Heart right ventricle (tissue), 16 donors: ENCODE measurements around the gene SLC25A42. TPM values are rescaled to one million over a fixed set of nuclear protein-coding genes. Genes with fewer than 3 reads are reported as not detected.
A peak's percentile ranks its signal among the peaks of the same experiment; 100 is the strongest.

Experiments
- ATAC-seq, 8 donors: fragments of 200-7000 bp; cut with Tn5 transposase; one replicate each; pipeline ENCODE4 v1.9.1; 2020; ENCODE audit warnings: mild to moderate bottlenecking in 8 of 8, moderate library complexity in 8 of 8, moderate number of reproducible peaks in 1 of 8
- DNase-seq, 2 donors: peaks; one replicate each; pipeline ENCODE4 v3.0.0-alpha.2; 2020
- H3K27ac ChIP-seq, 10 donors: fragments of 200-600 bp; sonication (generic) in 2 of 10; one replicate each; pipeline versions ENCODE4 v1.5.0 to v1.8.0; 2020 to 2022; ENCODE audit warnings: mild to moderate bottlenecking in 3 of 10
- H3K27me3 ChIP-seq, 7 donors: fragments of 200-600 bp; one replicate each; pipeline ENCODE4 v1.8.0; 2021 to 2022; ENCODE audit warnings: mild to moderate bottlenecking in 2 of 7
- H3K36me3 ChIP-seq, 9 donors: fragments of 200-600 bp; sonication (generic) in 1 of 9; one replicate each; pipeline versions ENCODE4 v1.5.0 to v1.8.0; 2020 to 2022; ENCODE audit warnings: mild to moderate bottlenecking in 2 of 9
- H3K4me1 ChIP-seq, 9 donors: fragments of 200-600 bp; sonication (generic) in 1 of 9; one replicate each; pipeline versions ENCODE4 v1.5.0 to v1.8.0; 2020 to 2022; ENCODE audit warnings: mild to moderate bottlenecking in 4 of 9
- H3K4me3 ChIP-seq, 10 donors: fragments of 200-600 bp; sonication (generic) in 2 of 10; one replicate each; pipeline versions ENCODE4 v1.5.0 to v1.8.0; 2020 to 2022; ENCODE audit warnings: mild to moderate bottlenecking in 7 of 10, moderate library complexity in 2 of 10
- H3K9me3 ChIP-seq, 11 donors: fragments of 200-600 bp in 10 of 11; sonication (generic) in 2 of 11; one replicate each; pipeline versions ENCODE4 v1.5.0 to v1.8.0; 2013 to 2022; ENCODE audit warnings: mild to moderate bottlenecking in 2 of 11, control low read depth in 1 of 11, moderate library complexity in 1 of 11
- WGBS, 2 donors: extraction: QIAGEN DNeasy Blood & Tissue Kit; methylation state at CpG; one replicate each; pipeline ENCODE4 v1.1.7; 2013; ENCODE audit warnings: inconsistent platforms in 1 of 2; 5-methylcytosine and 5-hydroxymethylcytosine counted together
- intact Hi-C, 10 donors: fragments of 100-400 bp; cut with DNase I; formaldehyde crosslinking; loops; one replicate each; pipeline versions ENCODE4 v1.11.1 to v1.14.2; 2022
- polyA plus RNA-seq, 2 donors: library from polyadenylated mRNA; stranded (reverse); fragments of 200-250 nt; gene quantifications; one replicate each; pipeline ENCODE4 v1.2.3, GENCODE V29; 2013
- total RNA-seq, 10 donors: library from RNA; stranded (reverse); fragmentation: NEBNext Ultra II Directional in 3 of 10; extraction: Animal tissue kit (Norgen Biotek cat#: 25700) in 3 of 10; gene quantifications; one replicate each; pipeline versions ENCODE4 v1.2.1 to v1.2.4, GENCODE V29; 2021 to 2023
- TF ChIP-seq, protein P1 (sequence below), 9 donors: fragments of 200-600 bp; sonication (generic) in 2 of 9; IDR thresholded peaks; one replicate each; pipeline versions ENCODE4 v1.5.0 to v1.8.0; 2021 to 2022; ENCODE audit warnings: antibody characterized with exemption in 9 of 9, mild to moderate bottlenecking in 5 of 9, moderate library complexity in 1 of 9
- donor health status: Arrhythmogenic right ventricular cardiomyopathy.
- donor health status: ischemic (EF 13 %, LVEDD 7.1; RV severe dilation, severe dysfunction).
- donor health status: healthy with polysubstance abuse.
- donor health status: DM: no; HTN: yes; CAD: no.
- donor health status: DM: no; HTN: no; CAD: no.
- donor health status: ischemic (EF 25% LVEDD 6.9; RV normal size, moderate dysfunction).
- donor health status: ischemic (EF 25% LVEDD 5.7; RV mildly dilated, moderate dysfunction).
- donor health status: healthy.
- donor health status: DM: yes; HTN: yes; CAD: no.
- donor health status: Ischemic cardiomyopathy.
- donor health status: ischemic (EF 35%, LVEDD 5.7; RV mildly dilated, moderate dysfunction).
- donor health status: nonischemic (EF 11% LVEDD 7.7; RV severe dilation, severe dysfunction).
- donor health status: DM: yes; HTN: yes; CAD: no.
- donor health status: PGD.
- donor health status: ischemic (EF 29% LVEDD 5.4; RV normal size, mild dysfunction).
- donor health status: nonischemic (EF 23%, LVEDD 6.1; RV moderate dilation, normal function).

Gene SLC25A42
- total and polyA plus RNA-seq, 12 donors = 15.7 to 24.1 (median 18.2) TPM

DNA sequence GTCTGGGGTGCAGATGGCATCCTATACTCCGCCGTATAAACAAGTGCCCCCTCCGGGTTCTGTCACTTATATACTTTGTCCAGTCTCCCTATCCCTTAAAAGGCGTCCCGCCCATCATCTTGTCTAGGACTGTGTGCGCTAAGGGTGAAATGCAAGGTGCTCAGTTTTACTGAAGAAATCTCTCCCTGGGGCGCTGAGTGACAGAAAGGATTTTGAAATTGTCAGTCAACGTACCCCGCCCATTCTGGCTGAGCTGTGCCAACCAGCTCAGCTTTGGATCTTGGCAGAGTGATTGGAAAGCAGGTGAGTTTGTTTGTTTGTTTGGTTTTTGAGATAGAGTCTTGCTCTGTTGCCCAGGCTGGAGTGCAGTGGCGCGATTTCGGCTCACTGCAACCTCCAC lies 78.6 kb downstream of the SLC25A42 start:
- ATAC-seq (no peak), DNase-seq (no peak)
- Histone ChIP-seq H3K4me3 (no peak overlapping the region), H3K27ac (no peak overlapping the region), H3K27me3 (no peaks in the 10 kb centered on the region), H3K4me1 (peaks cover 4 to 19% (median 10%) of the 10 kb centered on the region in 9 donors), H3K9me3 (peaks cover 0 to 2% (median 0%) of the 10 kb centered on the region in 11 donors), H3K36me3 (peaks cover 0 to 11% (median 0%) of the 10 kb centered on the region in 9 donors)
- 89 to 99% methylated on average over 12 of the region's 12 CpGs for WGBS, 2 donors
- TF ChIP-seq, protein P1, sequence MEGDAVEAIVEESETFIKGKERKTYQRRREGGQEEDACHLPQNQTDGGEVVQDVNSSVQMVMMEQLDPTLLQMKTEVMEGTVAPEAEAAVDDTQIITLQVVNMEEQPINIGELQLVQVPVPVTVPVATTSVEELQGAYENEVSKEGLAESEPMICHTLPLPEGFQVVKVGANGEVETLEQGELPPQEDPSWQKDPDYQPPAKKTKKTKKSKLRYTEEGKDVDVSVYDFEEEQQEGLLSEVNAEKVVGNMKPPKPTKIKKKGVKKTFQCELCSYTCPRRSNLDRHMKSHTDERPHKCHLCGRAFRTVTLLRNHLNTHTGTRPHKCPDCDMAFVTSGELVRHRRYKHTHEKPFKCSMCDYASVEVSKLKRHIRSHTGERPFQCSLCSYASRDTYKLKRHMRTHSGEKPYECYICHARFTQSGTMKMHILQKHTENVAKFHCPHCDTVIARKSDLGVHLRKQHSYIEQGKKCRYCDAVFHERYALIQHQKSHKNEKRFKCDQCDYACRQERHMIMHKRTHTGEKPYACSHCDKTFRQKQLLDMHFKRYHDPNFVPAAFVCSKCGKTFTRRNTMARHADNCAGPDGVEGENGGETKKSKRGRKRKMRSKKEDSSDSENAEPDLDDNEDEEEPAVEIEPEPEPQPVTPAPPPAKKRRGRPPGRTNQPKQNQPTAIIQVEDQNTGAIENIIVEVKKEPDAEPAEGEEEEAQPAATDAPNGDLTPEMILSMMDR (IDR thresholded peaks at IDR 0.05) = no peak
- intact Hi-C loops = loop anchor here in 5 of 10 donors (5.0 to 10.0 kb wide), 4 partner anchors 85 to 202 kb away; no protein-coding TSS in a partner anchor

- TF ChIP-seq, protein P1 (IDR thresholded peaks at IDR 0.05) = no peak
- Histone ChIP-seq H3K36me3 (peaks cover 0 to 33% (median 0%) of the 10 kb centered on the region in 9 donors), H3K4me1 (peaks cover 0 to 9% (median 4%) of the 10 kb centered on the region in 9 donors), H3K4me3 (no peak overlapping the region), H3K27ac (peak overlapping the region in 4 of 10 donors; percentile 12 to 65 (median 46)), H3K9me3 (peaks cover 0 to 4% (median 0%) of the 10 kb centered on the region in 11 donors), H3K27me3 (no peaks in the 10 kb centered on the region)
- ATAC-seq (peak in 3 of 8 donors; percentile 6 to 32 (median 11)), DNase-seq (no peak)
- intact Hi-C loops = loop anchor here in 4 of 10 donors (2.0 to 10.0 kb wide), 5 partner anchors 30 to 200 kb away; no protein-coding TSS in a partner anchor
- WGBS, 2 donors = 87 to 89% methylated on average over 17 of the region's 17 CpGs
These were observed 81.5 kb downstream of the SLC25A42 start for GRCh38 chr19:19145281-19145680.

DNA sequence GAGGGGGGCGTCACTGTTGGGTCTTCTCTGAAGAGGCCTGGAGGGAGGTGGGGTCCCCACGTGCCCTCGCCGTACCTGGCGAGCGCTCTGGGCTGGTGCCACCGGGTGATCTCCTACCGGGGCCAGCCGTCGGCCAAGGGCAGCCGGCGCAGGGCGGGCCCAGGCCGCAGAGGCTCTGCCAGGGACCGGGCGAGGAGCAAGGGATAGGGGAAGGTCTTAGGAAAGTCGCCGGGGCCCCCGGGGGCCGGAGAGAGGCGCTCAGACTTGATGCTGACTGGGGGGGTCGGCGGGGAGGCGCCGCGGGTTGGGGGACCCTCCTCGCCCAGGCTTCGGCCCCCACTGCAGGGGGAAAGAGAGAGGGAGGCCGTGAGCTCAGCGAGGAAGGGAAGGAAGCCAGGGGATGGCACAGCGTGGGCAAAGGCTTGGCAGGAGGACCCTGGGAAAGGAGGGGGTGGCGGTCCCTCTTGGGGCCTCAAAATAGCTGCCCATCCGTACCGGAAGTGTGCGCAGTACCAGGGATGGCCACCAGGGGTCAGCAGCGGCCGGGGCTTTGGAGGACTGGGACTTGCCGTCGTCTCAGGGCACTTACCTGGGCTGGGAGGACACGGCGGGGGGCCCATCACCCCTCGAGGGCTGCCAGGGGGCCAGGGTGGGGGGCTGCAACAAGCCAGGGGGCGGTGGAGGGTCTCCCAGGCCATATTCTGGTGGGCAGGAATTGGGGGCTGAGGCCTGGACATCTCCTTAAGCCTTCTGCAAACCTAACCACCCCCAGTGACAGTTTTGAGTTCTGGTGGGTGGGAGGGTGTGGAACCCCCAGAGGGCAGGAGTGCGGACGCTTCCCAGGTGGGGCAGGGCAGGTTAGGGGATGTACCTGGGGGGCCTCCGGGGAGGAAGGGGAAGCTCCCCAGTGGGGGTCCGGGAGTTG lies 82.2 kb downstream of the SLC25A42 start:
- TF ChIP-seq, protein P1 (IDR thresholded peaks at IDR 0.05) = peak; percentile 88 to 93 (median 91)
- H3K9me3 ChIP-seq = peaks cover 0 to 4% (median 0%) of the 10 kb centered on the region in 11 donors
- peak overlapping the region in 5 of 10 donors; percentile 12 to 65 (median 31) for H3K27ac ChIP-seq
- intact Hi-C loops = loop anchor here in 5 of 10 donors (1.0 to 10.0 kb wide), 6 partner anchors 29 to 199 kb away; no protein-coding TSS in a partner anchor
- DNase-seq = peak; percentile 76 to 83
- 33 to 37% methylated on average over 47 of the region's 47 CpGs for WGBS, 2 donors
- no peaks in the 10 kb centered on the region for H3K27me3 ChIP-seq
- H3K4me3 ChIP-seq = peak overlapping the region in 6 of 10 donors; percentile 10 to 37 (median 27)
- ATAC-seq = peak; percentile 65 to 84 (median 76)
- H3K4me1 ChIP-seq = peaks cover 0 to 9% (median 4%) of the 10 kb centered on the region in 9 donors
- H3K36me3 ChIP-seq = peaks cover 0 to 33% (median 0%) of the 10 kb centered on the region in 9 donors

- TF ChIP-seq, protein P1 (IDR thresholded peaks at IDR 0.05) = no peak
- WGBS, 2 donors = 97 to 100% methylated on average over 7 of the region's 7 CpGs
- peak in 1 of 8 donors; percentile 4 for ATAC-seq
These were observed 83.1 kb downstream of the SLC25A42 start for GRCh38 chr19:19146865-19147264.

More at GRCh38 chr19:19146865-19147264, 83.1 kb downstream of the SLC25A42 start:
- intact Hi-C loops = loop anchor here in 5 of 10 donors (1.0 to 10.0 kb wide), 6 partner anchors 28 to 198 kb away; no protein-coding TSS in a partner anchor
- H3K4me3 ChIP-seq = no peak overlapping the region
- no peaks in the 10 kb centered on the region for H3K27me3 ChIP-seq
- no peak overlapping the region for H3K27ac ChIP-seq
- H3K4me1 ChIP-seq = peaks cover 0 to 9% (median 4%) of the 10 kb centered on the region in 9 donors
- H3K9me3 ChIP-seq = peaks cover 0 to 4% (median 0%) of the 10 kb centered on the region in 11 donors
- H3K36me3 ChIP-seq = peaks cover 0 to 33% (median 0%) of the 10 kb centered on the region in 9 donors
- DNase-seq = no peak
